Body of pancreas (tissue), 4 donors: Measurements from ENCODE around the gene VSIG1. TPM values are rescaled to one million over a fixed set of nuclear protein-coding genes. Genes with fewer than 3 reads are reported as not detected.
A peak's percentile ranks its signal among the peaks of the same experiment; 100 is the strongest.

Experiments
- ATAC-seq: fragments of 150-250 bp; one replicate; pipeline ENCODE4 v1.9.1; 2016
- DNase-seq, 4 donors: peaks; one replicate each; pipeline ENCODE4 v3.0.0-alpha.2; 2019
- H3K27ac ChIP-seq, 4 donors: fragments of 200-600 bp; sonication (generic); 1 replicate in 3 of 4; 2 replicates in 1 of 4; pipeline versions ENCODE4 v1.5.1 to v1.6.1; 2016 to 2019; ENCODE audit warnings: mild to moderate bottlenecking in 1 of 4, mixed read lengths in 1 of 4, moderate library complexity in 1 of 4
- H3K27me3 ChIP-seq, 2 donors: fragments of 200-600 bp; sonication (generic); one replicate each; pipeline ENCODE4 v1.6.0; 2016; ENCODE audit warnings: mild to moderate bottlenecking in 1 of 2
- H3K36me3 ChIP-seq, 2 donors: fragments of 200-600 bp; sonication (generic); replicated peaks in 1 of 2; 2 replicates each; pipeline ENCODE4 v1.5.1; 2016; ENCODE audit warnings: low read depth in 2 of 2; ENCODE audit not compliant: insufficient read depth in 1 of 2
- H3K4me1 ChIP-seq: fragments of 200-600 bp; sonication (generic); one replicate; pipeline ENCODE4 v1.6.0; 2016
- H3K4me3 ChIP-seq, 2 donors: fragments of 200-600 bp; sonication (generic); 1 replicate in 1 of 2; 2 replicates in 1 of 2; pipeline ENCODE4 v1.5.1; 2016 to 2019
- H3K9me3 ChIP-seq, 3 donors: fragments of 200-600 bp; sonication (generic); 1 replicate in 2 of 3; 2 replicates in 1 of 3; pipeline ENCODE4 v1.5.1; 2016
- POLR2A ChIP-seq, 3 donors: fragments of 450-650 bp; IDR thresholded peaks; one replicate each; pipeline ENCODE4 v1.6.1; 2016; ENCODE audit warnings: antibody characterized with exemption in 3 of 3, mild to moderate bottlenecking in 2 of 3
- WGBS, 2 donors: methylation state at CpG; one replicate each; pipeline ENCODE4 v1.1.5; 2017; 5-methylcytosine and 5-hydroxymethylcytosine counted together
- intact Hi-C: fragments of 100-400 bp; cut with DNase I; formaldehyde crosslinking; loops from one replicate; pipeline ENCODE4 v1.15.1; 2023
- total RNA-seq, 2 donors: library from RNA; depleted of rRNA; stranded (reverse); fragments of >200 nt; gene quantifications; one replicate each; pipeline ENCODE4 v1.1.0, GENCODE V29; 2016
- TF ChIP-seq, protein P1 (sequence below), 7 experiments: fragments of 450-650 bp in 4 of 7; fragments of 200-600 bp in 3 of 7; sonication (generic) in 3 of 7; IDR thresholded peaks; one replicate each; pipeline ENCODE4 v1.5.1; 2016 to 2019; ENCODE audit warnings: antibody characterized with exemption in 7 of 7

VSIG1 gene
- total RNA-seq, 2 donors from 2014 or later, result 0.33 to 2.6 TPM

DNA sequence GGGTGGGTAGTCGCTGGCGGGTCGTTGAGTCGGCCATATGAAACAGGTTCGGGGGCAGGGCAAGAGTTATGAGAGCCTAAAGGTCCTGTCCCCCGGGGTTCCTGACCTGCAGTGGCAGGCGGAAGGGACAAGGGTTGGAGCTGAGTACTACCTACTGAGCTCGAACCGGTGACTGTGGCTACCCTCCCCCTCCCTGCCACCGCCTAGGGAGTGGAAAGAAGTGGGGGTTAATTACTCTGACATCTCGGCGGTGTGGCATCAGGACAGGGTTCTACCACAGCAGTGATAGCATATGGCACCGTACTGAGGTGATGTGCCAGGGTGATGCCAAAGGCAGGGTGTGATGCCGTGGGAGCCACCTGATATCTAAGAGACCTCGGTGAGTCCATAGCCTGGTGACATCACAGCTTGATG is 47.0 kb downstream of the VSIG1 start:
- DNase-seq (peak in 3 of 4 donors; percentile 39 to 51 (median 46)), ATAC-seq (peak; percentile 40)
- no peaks in the 10 kb centered on the region for H3K36me3 ChIP-seq
- intact Hi-C loops, result no loop called here
- H3K9me3 ChIP-seq, result no peaks in the 10 kb centered on the region
- TF ChIP-seq POLR2A (IDR thresholded peaks at IDR 0.05), result no peak
- TF ChIP-seq, protein P1, sequence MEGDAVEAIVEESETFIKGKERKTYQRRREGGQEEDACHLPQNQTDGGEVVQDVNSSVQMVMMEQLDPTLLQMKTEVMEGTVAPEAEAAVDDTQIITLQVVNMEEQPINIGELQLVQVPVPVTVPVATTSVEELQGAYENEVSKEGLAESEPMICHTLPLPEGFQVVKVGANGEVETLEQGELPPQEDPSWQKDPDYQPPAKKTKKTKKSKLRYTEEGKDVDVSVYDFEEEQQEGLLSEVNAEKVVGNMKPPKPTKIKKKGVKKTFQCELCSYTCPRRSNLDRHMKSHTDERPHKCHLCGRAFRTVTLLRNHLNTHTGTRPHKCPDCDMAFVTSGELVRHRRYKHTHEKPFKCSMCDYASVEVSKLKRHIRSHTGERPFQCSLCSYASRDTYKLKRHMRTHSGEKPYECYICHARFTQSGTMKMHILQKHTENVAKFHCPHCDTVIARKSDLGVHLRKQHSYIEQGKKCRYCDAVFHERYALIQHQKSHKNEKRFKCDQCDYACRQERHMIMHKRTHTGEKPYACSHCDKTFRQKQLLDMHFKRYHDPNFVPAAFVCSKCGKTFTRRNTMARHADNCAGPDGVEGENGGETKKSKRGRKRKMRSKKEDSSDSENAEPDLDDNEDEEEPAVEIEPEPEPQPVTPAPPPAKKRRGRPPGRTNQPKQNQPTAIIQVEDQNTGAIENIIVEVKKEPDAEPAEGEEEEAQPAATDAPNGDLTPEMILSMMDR (IDR thresholded peaks at IDR 0.05), result no peak
- H3K27ac ChIP-seq, result peak overlapping the region; percentile 68 to 89 (median 78)
- no peaks in the 10 kb centered on the region for H3K27me3 ChIP-seq
- H3K4me1 ChIP-seq, result no peaks in the 10 kb centered on the region
- H3K4me3 ChIP-seq, result peak overlapping the region in 1 of 2 donors; percentile 48
- 0% methylated on average over 15 of the region's 15 CpGs; no CpG with 5 or more reads in 1 of the 2 donors for WGBS, 2 donors

DNA sequence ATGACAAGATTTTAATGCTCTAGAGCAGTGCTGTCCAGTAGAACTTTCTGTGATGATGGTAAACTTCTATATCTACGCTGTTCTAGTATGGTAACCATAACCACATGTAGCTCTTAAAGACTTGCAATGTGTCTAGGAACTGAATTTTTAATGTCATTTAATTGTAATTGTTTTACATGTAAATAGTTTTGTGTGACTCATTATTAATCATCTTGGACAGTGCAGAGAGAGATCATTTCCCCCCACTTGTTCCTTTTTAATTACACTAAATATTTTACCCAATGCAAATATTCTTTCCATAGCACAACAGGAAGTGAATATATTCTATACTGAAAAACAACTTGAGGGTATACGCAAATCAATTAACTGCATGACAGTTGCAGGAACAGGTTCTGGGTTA is 52.5 kb downstream of the VSIG1 start:
- no peak overlapping the region for H3K4me3 ChIP-seq
- intact Hi-C loops, result no loop called here
- no peak overlapping the region for H3K27ac ChIP-seq
- H3K27me3 ChIP-seq, result no peaks in the 10 kb centered on the region
- 95 to 96% methylated on average over 2 of the region's 2 CpGs for WGBS, 2 donors
- DNase-seq, result no peak
- no peaks in the 10 kb centered on the region for H3K9me3 ChIP-seq
- no peak for ATAC-seq
- H3K36me3 ChIP-seq, result no peaks in the 10 kb centered on the region
- no peaks in the 10 kb centered on the region for H3K4me1 ChIP-seq
- TF ChIP-seq, protein P1 (IDR thresholded peaks at IDR 0.05), result no peak
- TF ChIP-seq POLR2A (IDR thresholded peaks at IDR 0.05), result no peak

DNA sequence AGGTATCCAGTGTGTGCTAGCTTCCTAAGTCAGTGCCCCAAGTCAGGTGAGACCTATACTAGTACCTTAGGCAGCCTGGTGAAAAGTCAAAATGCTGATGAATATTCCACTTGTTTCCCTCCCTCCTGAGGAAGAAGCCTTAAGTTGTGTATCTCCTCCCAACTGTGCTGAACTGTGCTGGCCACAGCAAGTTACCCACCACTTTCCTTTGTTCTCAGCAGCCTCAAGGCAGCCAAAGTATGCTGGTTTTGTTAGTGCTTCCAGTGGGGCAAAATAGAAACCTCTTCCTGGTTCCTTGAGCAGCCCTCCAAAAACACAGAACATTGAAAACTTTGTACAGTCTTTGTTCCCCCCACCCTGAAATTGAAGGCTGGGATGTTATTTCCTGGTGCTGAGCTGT is 60.6 kb downstream of the VSIG1 start:
- no peak for DNase-seq
- intact Hi-C loops, result no loop called here
- no peak overlapping the region for H3K4me3 ChIP-seq
- H3K36me3 ChIP-seq, result no peaks in the 10 kb centered on the region
- no peak for ATAC-seq
- TF ChIP-seq POLR2A (IDR thresholded peaks at IDR 0.05), result no peak
- TF ChIP-seq, protein P1 (IDR thresholded peaks at IDR 0.05), result no peak
- no peak overlapping the region for H3K27ac ChIP-seq
- no peaks in the 10 kb centered on the region for H3K9me3 ChIP-seq
- H3K27me3 ChIP-seq, result no peaks in the 10 kb centered on the region
- no peaks in the 10 kb centered on the region for H3K4me1 ChIP-seq

DNA sequence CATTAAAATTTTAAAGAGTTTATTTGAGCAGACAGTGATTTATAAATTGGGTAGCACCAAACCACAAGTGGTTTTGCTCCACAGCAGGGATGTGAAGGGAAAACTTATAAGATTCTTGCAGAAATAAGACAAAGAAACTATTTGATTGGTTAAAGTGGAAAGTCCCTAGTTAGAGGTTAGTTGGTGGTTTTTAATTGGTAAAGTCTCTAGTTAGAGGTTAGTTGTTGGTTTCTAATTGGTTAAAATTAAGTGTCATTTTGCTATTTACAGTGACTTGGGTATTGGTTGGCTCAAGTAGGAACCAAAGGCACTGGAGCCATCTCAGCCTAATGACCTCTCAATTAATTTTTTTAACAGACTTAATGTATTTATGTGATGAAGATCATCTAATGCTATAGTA is 69.7 kb downstream of the VSIG1 start:
- Histone ChIP-seq H3K27ac (no peak overlapping the region), H3K4me1 (no peaks in the 10 kb centered on the region), H3K27me3 (no peaks in the 10 kb centered on the region), H3K9me3 (no peaks in the 10 kb centered on the region), H3K36me3 (no peaks in the 10 kb centered on the region), H3K4me3 (no peak overlapping the region)
- intact Hi-C loops, result no loop called here
- TF ChIP-seq, protein P1 (IDR thresholded peaks at IDR 0.05), result no peak
- no peak for TF ChIP-seq POLR2A (IDR thresholded peaks at IDR 0.05)
- no peak for ATAC-seq
- no peak for DNase-seq

DNA sequence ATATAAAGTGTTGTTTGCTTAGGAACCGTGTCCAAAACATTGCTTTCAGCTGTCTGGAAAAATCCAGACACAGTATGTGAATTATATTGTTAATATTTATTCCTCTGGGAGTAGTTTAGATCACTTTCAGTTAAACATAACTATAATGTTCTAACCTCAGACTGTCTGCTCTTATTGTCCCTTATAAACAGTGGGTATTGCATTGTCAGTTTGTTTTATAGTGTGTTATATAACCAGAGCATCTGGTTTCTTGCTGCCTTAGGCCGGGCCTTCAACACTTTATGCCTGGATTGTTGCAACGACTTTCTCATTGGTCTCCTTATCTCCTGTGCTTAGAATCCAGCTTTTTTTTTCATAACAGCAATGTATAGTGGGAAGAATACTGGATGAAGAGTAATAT is 73.1 kb downstream of the VSIG1 start:
- 61 to 66% methylated on average over 3 of the region's 3 CpGs for WGBS, 2 donors
- ATAC-seq (no peak), DNase-seq (no peak)
- no peaks in the 10 kb centered on the region for H3K27me3 ChIP-seq
- TF ChIP-seq, protein P1 (IDR thresholded peaks at IDR 0.05), result no peak
- peaks cover 5% of the 10 kb centered on the region for H3K4me1 ChIP-seq
- H3K9me3 ChIP-seq, result no peaks in the 10 kb centered on the region
- H3K27ac ChIP-seq, result no peak overlapping the region
- no peak overlapping the region for H3K4me3 ChIP-seq
- no peaks in the 10 kb centered on the region for H3K36me3 ChIP-seq
- intact Hi-C loops, result no loop called here
